K562 (cell line): ENCODE data around the gene EVA1B. TPM values are rescaled to one million over a fixed set of nuclear protein-coding genes. Genes with fewer than 3 reads are reported as not detected.

Source experiments
- BRCA1 ChIP-seq, 2 experiments: fragments of 450-650 bp in 1 of 2; sonication (generic) in 1 of 2; formaldehyde crosslinking in 1 of 2; IDR thresholded peaks; 2 replicates each; pipeline versions ENCODE4 v1.5.0 to v1.6.1; 2017 to 2020; ENCODE audit warnings: mild to moderate bottlenecking in 1 of 2, missing genetic modification reagents in 1 of 2
- CHD7 ChIP-seq: fragments of 200-600 bp; sonication (generic); IDR thresholded peaks from one replicate; pipeline ENCODE4 v1.6.1; 2012; ENCODE audit warnings: mild to moderate bottlenecking, low read depth, low read length, inconsistent platforms
- polyA plus RNA-seq, 8 experiments: library from polyadenylated mRNA; depleted of rRNA in 4 of 8; stranded (reverse) in 5 of 8; unstranded in 3 of 8; fragments of >200 nt; fragmentation: Nextera tagmentation in 2 of 8; fragmentation: Illumina TruSeq in 1 of 8; extraction: Ambion mirVana in 2 of 8; extraction: Trizol in 1 of 8; gene quantifications; 2 replicates each; pipeline versions ENCODE4 v1.2.1 to v1.2.3, GENCODE V29; 2011 to 2014; ENCODE audit warnings: inconsistent platforms in 1 of 8, missing spikeins in 1 of 8
- total RNA-seq, 7 experiments: library from RNA; depleted of rRNA in 6 of 7; stranded (reverse); fragments of >200 nt in 6 of 7; fragmentation: Illumina TruSeq in 2 of 7; extraction: Trizol in 2 of 7; gene quantifications; 2 replicates each; pipeline versions ENCODE4 v1.2.1 to v1.2.3, GENCODE V29; 2011 to 2021; ENCODE audit warnings: low replicate concordance in 1 of 7

Gene EVA1B
- total and polyA plus RNA-seq, 9 of the 15 experiments (the other 6 are each of a cell fraction or from before 2014, with no cell fraction given) = 0.08 to 65.7 (median 2.4) TPM

GRCh38 chr1:36284061-36284460 is 39.4 kb downstream of the EVA1B start (continued):
- TF ChIP-seq CHD7 (no peak), BRCA1 (IDR thresholded peaks at IDR 0.05) (no peak), BRCA1 (CRISPR knock-in tag; IDR thresholded peaks at IDR 0.05) (no peak)
